SJCRH30 (cell line): ENCODE measurements around the gene SKOR2. TPM values are rescaled to one million over a fixed set of nuclear protein-coding genes. Genes with fewer than 3 reads are reported as not detected.
"Not testable (repeated sequence)": the region's sequence is repeated elsewhere in the genome, so short reads cannot be mapped to it uniquely, and the experiment has no call there.

ENCODE experiments used
- DNase-seq, 2 experiments: peaks; one replicate each; pipeline ENCODE4 v3.0.0-alpha.2; 2015 to 2020
- H3K27ac ChIP-seq: fragments of 250-450 bp; sonication (Bioruptor Pico); 2 replicates; pipeline ENCODE4 v1.5.1; 2020; ENCODE audit warnings: mild to moderate bottlenecking, moderate library complexity
- H3K27me3 ChIP-seq: fragments of 250-450 bp; sonication (Bioruptor Pico); 2 replicates; pipeline ENCODE4 v1.5.1; 2020; ENCODE audit warnings: mild to moderate bottlenecking, moderate library complexity
- H3K36me3 ChIP-seq: fragments of 250-450 bp; sonication (Bioruptor Pico); 2 replicates; pipeline ENCODE4 v1.5.1; 2020; ENCODE audit warnings: mild to moderate bottlenecking, moderate library complexity
- H3K4me1 ChIP-seq: fragments of 250-450 bp; sonication (Bioruptor Pico); 2 replicates; pipeline ENCODE4 v1.5.1; 2020; ENCODE audit warnings: mild to moderate bottlenecking, moderate library complexity
- H3K4me3 ChIP-seq: fragments of 250-450 bp; sonication (Bioruptor Pico); 2 replicates; pipeline ENCODE4 v1.5.1; 2020; ENCODE audit warnings: mild to moderate bottlenecking, moderate library complexity
- H3K9me3 ChIP-seq: fragments of 250-450 bp; sonication (Bioruptor Pico); replicated peaks from 2 replicates; pipeline ENCODE4 v1.5.1; 2020; ENCODE audit warnings: mild to moderate bottlenecking, moderate library complexity
- total RNA-seq: library from RNA; depleted of rRNA; stranded (reverse); fragments of >200 nt; shearing (Covaris generic); gene quantifications from 2 replicates; pipeline ENCODE4 v1.2.3, GENCODE V29; 2014

Gene SKOR2
- total RNA-seq, 1 experiment from 2014 or later: not detected

- no peaks in the 10 kb centered on the region for H3K36me3 ChIP-seq
- no peak overlapping the region for H3K4me3 ChIP-seq
- no peaks in the 10 kb centered on the region for H3K9me3 ChIP-seq
- no peak for DNase-seq
- H3K27me3 ChIP-seq: no peaks in the 10 kb centered on the region
- H3K27ac ChIP-seq: no peak overlapping the region
- no peaks in the 10 kb centered on the region for H3K4me1 ChIP-seq
These were observed 70.7 kb downstream of the SKOR2 start for GRCh38 chr18:47180765-47181164.

- Histone ChIP-seq H3K27ac (no peak overlapping the region), H3K4me1 (no peaks in the 10 kb centered on the region), H3K9me3 (no peaks in the 10 kb centered on the region), H3K4me3 (no peak overlapping the region), H3K36me3 (no peaks in the 10 kb centered on the region), H3K27me3 (no peaks in the 10 kb centered on the region)
- peak in 1 of 2 experiments; percentile 14 for DNase-seq
These were observed 71.9 kb downstream of the SKOR2 start for GRCh38 chr18:47179520-47179919.

- peaks cover 4% of the 10 kb centered on the region; the same call in 1 of the 2 replicates for H3K36me3 ChIP-seq
- DNase-seq: peak; percentile 81 to 86
These were observed 75.4 kb downstream of the SKOR2 start, which contains the start of gene IER3IP1 for GRCh38 chr18:47175898-47176575. Gene IER3IP1, minus strand, starts transcription at chr18:47176364. Its CDS starts 87 bp downstream, at chr18:47176277.

GRCh38 chr18:47175283-47175897 is 76.1 kb downstream of the SKOR2 start:
- no peaks in the 10 kb centered on the region for H3K27me3 ChIP-seq
- DNase-seq: peak; percentile 11 to 18
- peak overlapping the region; percentile 86 for H3K27ac ChIP-seq
- peak overlapping the region; percentile 92 for H3K4me3 ChIP-seq
- no peaks in the 10 kb centered on the region for H3K9me3 ChIP-seq
- H3K36me3 ChIP-seq: peaks cover 4% of the 10 kb centered on the region; the same call in 1 of the 2 replicates
- no peaks in the 10 kb centered on the region for H3K4me1 ChIP-seq

More at GRCh38 chr18:47175898-47176575, 75.4 kb downstream of the SKOR2 start, which contains the start of gene IER3IP1:
- Histone ChIP-seq H3K4me3 (peak within 1 kb of the TSS; percentile 92), H3K27ac (peak within 1 kb of the TSS; percentile 86), H3K27me3 (no peaks in the 10 kb centered on the region), H3K4me1 (no peaks in the 10 kb centered on the region), H3K9me3 (no peaks in the 10 kb centered on the region)

GRCh38 chr18:47174545-47175116 is 76.8 kb downstream of the SKOR2 start:
- Histone ChIP-seq H3K9me3 (no peaks in the 10 kb centered on the region), H3K4me3 (peak overlapping the region; percentile 92), H3K4me1 (no peaks in the 10 kb centered on the region), H3K27ac (no peak overlapping the region), H3K36me3 (peaks cover 4% of the 10 kb centered on the region), H3K27me3 (no peaks in the 10 kb centered on the region)
- DNase-seq: no peak

GRCh38 chr18:47172476-47172875 is 79.0 kb downstream of the SKOR2 start:
- Histone ChIP-seq H3K4me1 (no peaks in the 10 kb centered on the region), H3K27me3 (no peaks in the 10 kb centered on the region), H3K9me3 (no peaks in the 10 kb centered on the region), H3K36me3 (peaks cover 4% of the 10 kb centered on the region), H3K4me3 (no peak overlapping the region), H3K27ac (no peak overlapping the region)
- no peak for DNase-seq

GRCh38 chr18:47168913-47169312 is 82.5 kb downstream of the SKOR2 start:
- Histone ChIP-seq H3K4me3 (no peak overlapping the region), H3K27ac (no peak overlapping the region), H3K4me1 (no peaks in the 10 kb centered on the region), H3K27me3 (no peaks in the 10 kb centered on the region), H3K9me3 (no peaks in the 10 kb centered on the region), H3K36me3 (peaks cover 4% of the 10 kb centered on the region)
- DNase-seq: no peak

GRCh38 chr18:47168509-47168908 is 83.0 kb downstream of the SKOR2 start:
- DNase-seq: no peak
- peaks cover under 1% of the 10 kb centered on the region for H3K36me3 ChIP-seq
- no peaks in the 10 kb centered on the region for H3K4me1 ChIP-seq
- no peaks in the 10 kb centered on the region for H3K9me3 ChIP-seq
- H3K27ac ChIP-seq: no peak overlapping the region
- H3K4me3 ChIP-seq: no peak overlapping the region
- H3K27me3 ChIP-seq: no peaks in the 10 kb centered on the region

GRCh38 chr18:47166294-47166693 is 85.2 kb downstream of the SKOR2 start:
- no peak for DNase-seq
- Histone ChIP-seq H3K27me3 (no peaks in the 10 kb centered on the region), H3K27ac (no peak overlapping the region), H3K36me3 (no peaks in the 10 kb centered on the region; the same call in none of the 2 replicates), H3K4me3 (no peak overlapping the region), H3K4me1 (no peaks in the 10 kb centered on the region), H3K9me3 (no peaks in the 10 kb centered on the region)

- no peak for DNase-seq
- H3K27ac ChIP-seq: no peak overlapping the region
- H3K4me1 ChIP-seq: no peaks in the 10 kb centered on the region
- no peaks in the 10 kb centered on the region for H3K9me3 ChIP-seq
- H3K27me3 ChIP-seq: no peaks in the 10 kb centered on the region
- H3K36me3 ChIP-seq: no peaks in the 10 kb centered on the region
- no peak overlapping the region for H3K4me3 ChIP-seq
These were observed 88.2 kb downstream of the SKOR2 start for GRCh38 chr18:47163241-47163640.

GRCh38 chr18:47160256-47160655 is 91.2 kb downstream of the SKOR2 start:
- Histone ChIP-seq H3K9me3 (no peaks in the 10 kb centered on the region), H3K4me3 (no peak overlapping the region)
- no peak for DNase-seq

GRCh38 chr18:47158404-47158803 is 93.1 kb downstream of the SKOR2 start:
- H3K9me3 ChIP-seq, H3K4me3 ChIP-seq, H3K4me1 ChIP-seq, H3K27me3 ChIP-seq, DNase-seq, H3K36me3 ChIP-seq, H3K27ac ChIP-seq: not testable (repeated sequence)

More at GRCh38 chr18:47160256-47160655, 91.2 kb downstream of the SKOR2 start:
- Histone ChIP-seq H3K4me1 (no peaks in the 10 kb centered on the region), H3K27me3 (no peaks in the 10 kb centered on the region), H3K27ac (no peak overlapping the region), H3K36me3 (no peaks in the 10 kb centered on the region)
